Spinal cord (tissue), 10 donors: ENCODE measurements around the gene NPW. TPM values are rescaled to one million over a fixed set of nuclear protein-coding genes. Genes with fewer than 3 reads are reported as not detected.
"Not testable (repeated sequence)": the region's sequence is repeated elsewhere in the genome, so short reads cannot be mapped to it uniquely, and the experiment has no call there.

Source experiments
- DNase-seq, 6 donors: peaks; one replicate each; pipeline versions ENCODE4 v3.0.0 to v3.0.0-alpha.2; 2013 to 2015; ENCODE audit warnings: low spot score in 6 of 6, low read depth in 4 of 6
- H3K27ac ChIP-seq: one replicate; pipeline ENCODE4 v1.5.1; 2013; ENCODE audit warnings: low read depth, low read length, control low read depth
- H3K27me3 ChIP-seq: one replicate; pipeline ENCODE4 v1.6.1; 2013; ENCODE audit warnings: low read length; ENCODE audit not compliant: control insufficient read depth, insufficient read depth
- H3K36me3 ChIP-seq: one replicate; pipeline ENCODE4 v1.6.1; 2013; ENCODE audit warnings: low read length; ENCODE audit not compliant: control insufficient read depth, insufficient read depth
- H3K4me1 ChIP-seq: one replicate; pipeline ENCODE4 v1.6.1; 2013; ENCODE audit warnings: low read length; ENCODE audit not compliant: control insufficient read depth, insufficient read depth
- H3K4me3 ChIP-seq: one replicate; pipeline ENCODE4 v1.5.1; 2013; ENCODE audit warnings: low read depth, low read length, control low read depth
- H3K9me3 ChIP-seq: one replicate; pipeline ENCODE4 v1.6.1; 2013; ENCODE audit warnings: low read length; ENCODE audit not compliant: control insufficient read depth, insufficient read depth
- WGBS: methylation state at CpG from one replicate; pipeline ENCODE4 v1.1.5; 2013; ENCODE audit warnings: missing lambda C conversion rate; ENCODE audit not compliant: insufficient coverage; 5-methylcytosine and 5-hydroxymethylcytosine counted together
- polyA plus RNA-seq, 2 donors: library from polyadenylated mRNA; unstranded; fragments of 120-200 nt; gene quantifications; one replicate each; pipeline ENCODE4 v1.2.1, GENCODE V29; 2013; ENCODE audit not compliant: insufficient read length in 2 of 2
- total RNA-seq, 2 donors: library from RNA; depleted of rRNA in 1 of 2; stranded (reverse); fragments of 120-200 nt in 1 of 2; fragments of >200 nt in 1 of 2; gene quantifications; one replicate each; pipeline versions ENCODE4 v1.2.3 to v1.2.4, GENCODE V29; 2013 to 2014
- donor health status: healthy.

Gene NPW
- total and polyA plus RNA-seq, 4 donors = 0.20 to 4.9 (median 1.4) TPM

DNA sequence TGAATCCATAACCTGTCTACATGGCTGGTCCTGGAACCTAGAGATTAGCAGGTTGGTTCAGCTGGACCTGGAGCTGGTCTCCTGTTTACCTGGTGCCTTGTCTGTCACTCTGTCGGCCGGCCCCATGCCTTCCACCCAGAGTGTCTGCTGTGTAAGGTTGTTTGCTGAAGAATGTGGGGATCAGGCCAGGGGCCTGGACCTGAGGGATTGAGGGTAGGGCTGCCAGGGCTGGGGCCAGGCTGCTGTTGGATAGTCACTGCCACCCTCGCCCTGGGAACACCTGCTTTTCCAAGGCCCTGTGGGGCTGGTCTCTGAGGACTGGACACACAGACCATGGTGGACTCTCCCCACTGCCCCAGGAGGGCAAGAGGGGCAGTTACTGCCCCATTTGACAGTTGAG, 8.6 kb downstream of the NPW start:
- Histone ChIP-seq H3K4me1 (peaks cover 53% of the 10 kb centered on the region), H3K27me3 (peaks cover 2% of the 10 kb centered on the region), H3K36me3 (peaks cover 43% of the 10 kb centered on the region), H3K9me3 (no peaks in the 10 kb centered on the region), H3K4me3 (no peak overlapping the region), H3K27ac (no peak overlapping the region)
- WGBS = 82% methylated on average over 1 of the region's 3 CpGs
- no peak for DNase-seq

DNA sequence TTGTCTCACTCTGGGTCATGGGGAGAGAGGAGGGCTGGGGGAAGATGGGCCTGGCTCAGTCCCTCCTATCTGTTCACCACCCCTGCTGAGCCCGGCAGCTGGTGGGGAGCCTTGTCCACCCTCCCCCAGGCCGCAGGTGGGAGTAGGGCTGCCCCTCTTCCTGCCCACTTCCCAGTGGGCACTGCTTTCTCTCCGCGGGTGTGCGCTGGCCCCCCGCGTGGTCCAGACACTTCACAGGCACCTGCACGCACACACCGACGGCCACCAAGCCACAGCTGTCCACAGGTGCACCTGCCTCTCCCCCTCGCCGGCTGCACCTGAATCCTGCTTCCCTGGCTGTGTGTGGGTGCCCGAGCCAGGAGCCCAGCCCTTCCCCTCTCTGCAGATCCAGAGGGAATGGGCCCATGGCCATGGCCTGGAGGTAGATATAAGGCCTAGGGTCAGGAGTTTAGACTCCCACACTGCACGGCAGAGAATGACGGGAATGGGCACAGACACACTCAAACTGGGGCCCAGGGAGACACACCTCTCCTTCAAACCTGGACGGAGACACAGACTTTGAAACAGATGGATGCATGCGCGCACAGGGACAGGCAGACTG, 9.1 kb downstream of the NPW start:
- H3K27ac ChIP-seq = no peak overlapping the region
- H3K36me3 ChIP-seq = peaks cover 48% of the 10 kb centered on the region
- DNase-seq = no peak
- no peak overlapping the region for H3K4me3 ChIP-seq
- H3K9me3 ChIP-seq = no peaks in the 10 kb centered on the region
- peaks cover 54% of the 10 kb centered on the region for H3K4me1 ChIP-seq
- peaks cover 2% of the 10 kb centered on the region for H3K27me3 ChIP-seq
- 96% methylated on average over 18 of the region's 18 CpGs for WGBS

DNA sequence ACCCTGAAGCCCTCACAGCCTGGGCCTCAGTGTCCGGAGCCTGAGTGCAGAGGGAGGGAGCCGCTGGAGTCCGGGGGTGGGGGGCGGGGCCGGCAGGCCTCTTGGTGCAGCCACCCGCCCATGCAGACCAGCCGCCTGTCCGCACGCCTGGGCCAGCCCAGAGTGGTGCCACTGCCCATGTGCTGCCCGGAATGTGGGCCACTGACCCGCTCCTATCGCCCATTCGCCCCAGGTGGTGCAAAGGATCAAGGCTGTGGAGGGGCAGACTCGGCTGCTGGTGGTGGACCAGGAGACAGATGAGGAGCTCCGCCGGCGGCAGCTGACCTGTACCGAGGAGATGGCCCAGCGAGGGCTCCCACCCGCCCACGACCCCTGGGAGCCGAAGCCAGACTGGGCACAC, 9.8 kb downstream of the NPW start:
- Histone ChIP-seq H3K36me3 (peaks cover 53% of the 10 kb centered on the region), H3K4me1 (peaks cover 53% of the 10 kb centered on the region), H3K27me3 (peaks cover 2% of the 10 kb centered on the region), H3K9me3 (no peaks in the 10 kb centered on the region), H3K4me3 (no peak overlapping the region), H3K27ac (no peak overlapping the region)
- 87% methylated on average over 22 of the region's 22 CpGs for WGBS
- no peak for DNase-seq

DNA sequence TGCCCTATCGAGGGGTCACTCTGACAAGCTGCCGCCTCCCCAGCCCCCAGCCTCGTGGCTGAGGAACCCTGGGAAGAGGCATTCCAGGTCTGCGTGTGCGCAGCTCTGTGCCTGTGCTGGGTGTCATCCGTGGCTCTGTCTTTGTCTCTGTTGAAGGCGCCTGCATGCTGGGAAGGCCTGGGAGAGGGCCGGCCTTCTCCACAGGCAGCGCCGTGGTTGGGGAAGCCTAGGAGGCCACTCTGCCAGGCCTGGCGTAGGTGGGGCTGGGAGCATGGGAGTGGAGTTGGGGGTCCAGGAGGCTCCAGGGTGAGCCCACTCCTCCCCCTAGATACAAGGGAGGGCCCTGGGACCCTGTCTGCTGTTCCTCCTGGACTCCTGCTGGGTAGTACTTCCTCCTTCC, 10.5 kb downstream of the NPW start:
- no peak overlapping the region for H3K4me3 ChIP-seq
- H3K27ac ChIP-seq = no peak overlapping the region
- H3K9me3 ChIP-seq = no peaks in the 10 kb centered on the region
- peaks cover 59% of the 10 kb centered on the region for H3K36me3 ChIP-seq
- no peak for DNase-seq
- 73% methylated on average over 8 of the region's 11 CpGs for WGBS
- peaks cover 2% of the 10 kb centered on the region for H3K27me3 ChIP-seq
- H3K4me1 ChIP-seq = peaks cover 59% of the 10 kb centered on the region

DNA sequence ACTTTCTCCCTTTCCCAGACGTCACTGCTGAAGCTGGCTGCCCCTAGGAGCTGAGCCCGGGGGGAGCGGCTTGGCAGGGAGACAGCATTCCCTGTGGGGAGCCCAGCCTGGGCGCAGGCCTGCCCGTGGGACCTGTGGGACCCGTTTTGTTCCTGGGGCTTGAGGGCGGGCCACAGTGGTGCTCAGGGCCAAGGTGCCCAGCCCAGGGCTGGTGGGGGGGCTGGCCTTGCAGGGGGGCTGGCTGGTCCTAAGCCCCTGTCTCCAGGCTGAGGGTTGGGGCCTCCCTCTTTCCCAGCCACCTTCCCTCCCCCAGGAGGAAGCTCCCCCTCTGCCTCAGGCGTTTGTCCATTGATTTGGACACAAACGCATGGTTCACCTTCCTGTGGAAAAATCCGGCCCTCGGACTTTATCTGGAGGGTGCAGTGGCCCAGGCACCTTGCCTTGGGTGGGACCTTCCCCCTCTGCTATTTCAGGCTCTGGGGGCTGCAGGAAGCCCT, 11.5 kb downstream of the NPW start:
- no peaks in the 10 kb centered on the region for H3K9me3 ChIP-seq
- H3K27me3 ChIP-seq = peaks cover 2% of the 10 kb centered on the region
- WGBS = 91% methylated on average over 8 of the region's 11 CpGs
- peaks cover 64% of the 10 kb centered on the region for H3K4me1 ChIP-seq
- H3K4me3 ChIP-seq = no peak overlapping the region
- peak overlapping the region; percentile 10 for H3K27ac ChIP-seq
- no peak for DNase-seq
- H3K36me3 ChIP-seq = peaks cover 67% of the 10 kb centered on the region

DNA sequence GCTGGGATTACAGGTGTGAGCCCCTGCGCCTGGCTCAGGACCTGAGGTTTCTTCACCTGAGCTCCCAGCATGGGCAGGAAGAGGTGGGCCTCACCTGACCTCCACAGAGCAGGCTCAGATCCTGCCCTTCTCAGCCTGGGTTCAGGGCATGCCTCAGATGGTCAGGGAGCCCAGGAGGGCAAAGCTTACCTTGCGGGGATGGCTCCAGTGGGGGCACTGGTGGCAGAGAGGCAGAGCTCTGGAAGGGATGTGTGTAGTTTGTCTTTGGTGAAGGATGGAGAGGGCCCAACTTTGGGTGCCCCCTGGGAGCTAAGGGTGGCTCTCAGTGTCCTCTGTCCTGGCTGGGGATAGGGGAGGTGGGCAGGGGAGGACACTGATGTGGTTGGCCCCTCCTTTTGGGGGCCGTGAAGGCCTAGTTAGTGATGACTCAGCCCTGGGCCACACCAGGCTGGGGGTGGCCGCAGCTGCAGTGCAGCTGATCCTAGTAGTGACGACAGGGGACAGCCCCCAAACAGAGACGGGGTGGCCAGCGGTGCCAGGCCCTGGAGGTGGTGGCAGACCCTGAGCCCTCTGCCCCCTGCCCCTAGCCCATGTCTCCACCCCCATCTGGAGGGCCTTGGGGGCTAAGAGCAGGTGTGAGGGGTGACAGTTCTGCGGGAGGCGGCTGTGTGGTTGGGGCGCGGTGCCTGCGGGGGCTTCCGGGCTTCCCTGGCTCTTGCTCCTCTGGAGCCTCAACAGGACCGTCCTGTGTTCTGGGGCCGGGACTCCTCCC, 12.9 kb downstream of the NPW start:
- Histone ChIP-seq H3K9me3 (no peaks in the 10 kb centered on the region), H3K4me1 (peaks cover 70% of the 10 kb centered on the region), H3K36me3 (peaks cover 81% of the 10 kb centered on the region), H3K27ac (peak overlapping the region; percentile 94), H3K4me3 (no peak overlapping the region), H3K27me3 (peaks cover under 1% of the 10 kb centered on the region)
- DNase-seq = no peak
- 86% methylated on average over 13 of the region's 15 CpGs for WGBS

DNA sequence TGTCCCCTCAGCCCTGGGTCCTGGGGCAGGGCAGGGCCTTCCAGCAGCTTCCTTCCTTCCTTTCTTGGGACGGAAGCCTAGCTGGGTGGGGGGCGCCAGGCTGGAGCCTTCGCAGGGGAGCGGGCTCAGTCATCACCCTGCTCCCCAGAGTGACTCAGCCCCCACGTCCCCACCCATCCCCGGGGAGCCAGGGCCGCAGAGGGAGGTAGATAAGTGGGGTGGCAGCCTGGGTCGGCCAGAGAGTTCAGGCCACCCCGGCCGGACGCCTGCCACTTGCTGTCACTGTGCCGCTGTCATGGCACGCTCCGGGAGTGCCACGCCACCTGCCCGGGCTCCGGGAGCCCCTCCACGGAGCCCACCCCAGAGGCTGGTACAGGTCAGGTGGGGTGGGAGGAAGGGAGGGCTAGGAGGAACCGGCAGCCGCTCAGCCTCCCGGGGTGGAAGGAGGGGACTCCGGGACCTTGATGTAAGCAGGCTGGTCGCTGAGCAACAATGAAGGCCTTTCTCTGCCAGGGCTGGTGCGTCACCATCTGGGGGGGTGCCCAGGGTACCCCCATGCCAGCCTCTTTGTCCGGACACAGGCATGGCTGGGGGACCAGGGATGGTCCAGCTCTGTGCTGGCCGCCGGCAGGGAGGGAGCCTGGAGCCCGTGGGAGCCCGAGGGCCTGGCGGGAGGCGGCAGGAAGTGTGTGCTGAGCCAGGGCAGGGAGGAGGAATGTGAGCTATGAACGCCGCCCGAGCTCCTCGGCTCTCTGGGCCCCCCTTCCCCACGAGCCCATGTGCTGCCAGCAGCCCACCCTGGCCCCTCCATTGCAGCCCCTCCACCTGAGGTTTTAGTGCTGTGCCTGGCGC, 13.7 kb downstream of the NPW start:
- Histone ChIP-seq H3K36me3 (peaks cover 89% of the 10 kb centered on the region), H3K9me3 (no peaks in the 10 kb centered on the region), H3K4me3 (peak overlapping the region; percentile 12), H3K27ac (peak overlapping the region; percentile 94), H3K27me3 (no peaks in the 10 kb centered on the region), H3K4me1 (peaks cover 69% of the 10 kb centered on the region)
- DNase-seq = peak in 3 of 6 donors; percentile 53 to 84 (median 60)
- 27% methylated on average over 32 of the region's 37 CpGs for WGBS

DNA sequence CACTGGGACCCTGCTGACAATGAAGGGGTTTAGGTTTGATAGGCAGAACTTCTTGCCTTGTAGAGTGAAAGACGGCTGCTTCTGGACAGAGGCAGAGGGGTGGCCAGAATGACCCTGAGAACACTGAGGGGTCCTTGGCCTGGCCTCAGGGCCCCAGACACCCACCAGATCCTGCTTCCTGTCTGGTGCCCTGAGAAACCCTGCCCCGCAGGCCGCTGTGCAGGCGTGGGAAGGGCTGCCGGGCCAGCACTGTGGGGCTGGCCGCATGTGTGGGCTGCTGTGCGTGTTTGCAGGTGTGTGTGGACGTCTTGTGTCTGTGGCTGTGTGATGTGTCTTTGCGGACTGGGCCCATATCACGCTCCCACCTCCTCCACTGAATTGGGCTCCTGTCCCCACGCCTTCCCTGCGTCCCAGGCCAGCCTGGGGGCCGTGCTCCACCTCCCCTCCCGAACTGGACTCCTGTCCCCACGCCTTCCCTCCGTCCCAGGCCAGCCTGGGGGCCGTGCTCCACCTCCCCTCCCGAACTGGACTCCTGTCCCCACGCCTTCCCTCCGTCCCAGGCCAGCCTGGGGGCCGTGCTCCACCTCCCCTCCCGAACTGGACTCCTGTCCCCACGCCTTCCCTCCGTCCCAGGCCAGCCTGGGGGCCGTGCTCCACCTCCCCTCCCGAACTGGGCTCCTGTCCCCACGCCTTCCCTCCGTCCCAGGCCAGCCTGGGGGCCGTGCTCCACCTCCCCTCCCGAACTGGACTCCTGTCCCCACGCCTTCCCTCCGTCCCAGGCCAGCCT, 14.5 kb downstream of the NPW start:
- DNase-seq, H3K9me3 ChIP-seq, H3K27me3 ChIP-seq: not testable (repeated sequence)
- peaks cover 71% of the 10 kb centered on the region for H3K4me1 ChIP-seq
- peaks cover 93% of the 10 kb centered on the region for H3K36me3 ChIP-seq
- H3K27ac ChIP-seq = peak overlapping the region; percentile 94
- WGBS = 77% methylated on average over 2 of the region's 32 CpGs
- H3K4me3 ChIP-seq = peak overlapping the region; percentile 12
